Peyer's patch (tissue), 4 donors: Measurements from ENCODE around the gene LRRC47.

Experiments used
- CTCF ChIP-seq, 6 experiments: fragments of 450-650 bp in 4 of 6; fragments of 200-600 bp in 2 of 6; sonication (generic) in 1 of 6; IDR thresholded peaks; one replicate each; pipeline ENCODE4 v1.5.1; 2017 to 2019; ENCODE audit warnings: antibody characterized with exemption in 6 of 6, mild to moderate bottlenecking in 3 of 6, moderate library complexity in 1 of 6
- POLR2A ChIP-seq, 2 donors: fragments of 450-650 bp; IDR thresholded peaks; one replicate each; pipeline ENCODE4 v1.5.1; 2017; ENCODE audit warnings: antibody characterized with exemption in 2 of 2, mild to moderate bottlenecking in 2 of 2, moderate library complexity in 2 of 2

- no peak for TF ChIP-seq POLR2A (IDR thresholded peaks at IDR 0.05)
- TF ChIP-seq CTCF (IDR thresholded peaks at IDR 0.05) = no peak
Observed at GRCh38 chr1:3752400-3752945, 43.8 kb downstream of the LRRC47 start, which contains the start of gene CCDC27.
